Osteocyte (in vitro differentiated cells): ENCODE data around the gene DOCK2. TPM values are rescaled to one million over a fixed set of nuclear protein-coding genes. Genes with fewer than 3 reads are reported as not detected.

ENCODE experiments used
- DNase-seq: peaks from one replicate; pipeline ENCODE4 v3.0.0; 2021; ENCODE audit warnings: mixed read lengths; ENCODE audit not compliant: unreplicated experiment; ENCODE audit errors: extremely low spot score
- H3K27ac Mint-ChIP-seq: one replicate; pipeline ENCODE4 v1.8.0; 2021; ENCODE audit warnings: mild to moderate bottlenecking, mixed read lengths; ENCODE audit not compliant: unreplicated experiment
- H3K27me3 Mint-ChIP-seq: one replicate; pipeline ENCODE4 v1.8.0; 2021; ENCODE audit warnings: mixed read lengths; ENCODE audit not compliant: unreplicated experiment
- H3K36me3 Mint-ChIP-seq: one replicate; pipeline ENCODE4 v1.8.0; 2021; ENCODE audit warnings: mixed read lengths; ENCODE audit not compliant: unreplicated experiment
- H3K4me1 Mint-ChIP-seq: one replicate; pipeline ENCODE4 v1.8.0; 2021; ENCODE audit warnings: mixed read lengths; ENCODE audit not compliant: unreplicated experiment
- H3K4me3 Mint-ChIP-seq: one replicate; pipeline ENCODE4 v1.8.0; 2021; ENCODE audit warnings: mild to moderate bottlenecking, moderate library complexity, mixed read lengths; ENCODE audit not compliant: unreplicated experiment
- H3K9me3 Mint-ChIP-seq: one replicate; pipeline ENCODE4 v1.8.0; 2021; ENCODE audit warnings: mixed read lengths; ENCODE audit not compliant: unreplicated experiment
- CTCF ChIP-seq: fragments of 200-600 bp; sonication (generic); IDR thresholded peaks from 2 replicates; pipeline ENCODE4 v1.5.0; 2021; ENCODE audit warnings: antibody characterized with exemption, mild to moderate bottlenecking, moderate library complexity
- total RNA-seq: library from RNA; stranded (reverse); gene quantifications from 2 replicates; pipeline ENCODE4 v1.2.1, GENCODE V29; 2021

DOCK2 gene
- total RNA-seq, 1 donor from 2014 or later, result 11.6 TPM

DNA sequence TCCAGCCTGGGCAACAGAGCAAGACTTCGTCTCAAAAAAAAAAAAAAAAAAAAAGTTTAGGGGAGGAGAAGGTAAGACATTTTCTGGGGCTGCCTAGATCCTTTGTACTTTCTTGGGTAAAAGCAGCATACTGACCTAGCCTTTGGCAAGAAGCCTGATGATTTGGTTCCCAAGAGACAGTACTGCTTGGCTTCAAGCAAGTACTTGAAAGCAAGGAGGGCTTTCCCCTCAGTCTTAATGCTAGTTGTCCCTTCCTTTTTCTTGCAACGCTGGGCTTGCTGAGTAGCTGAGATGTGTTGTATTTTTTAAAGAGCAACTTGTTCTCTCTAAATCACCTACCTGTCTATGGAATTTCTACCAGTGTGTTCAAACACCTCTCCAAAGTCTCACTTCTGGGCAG lies 267.0 kb downstream of the DOCK2 start:
- Mint-ChIP-seq H3K27ac (no peak overlapping the region), H3K4me1 (peaks cover 13% of the 10 kb centered on the region), H3K9me3 (no peaks in the 10 kb centered on the region), H3K4me3 (no peak overlapping the region), H3K27me3 (no peaks in the 10 kb centered on the region), H3K36me3 (no peaks in the 10 kb centered on the region)
- no peak for TF ChIP-seq CTCF
- no peak for DNase-seq

- H3K27me3 Mint-ChIP-seq, result no peaks in the 10 kb centered on the region
- H3K9me3 Mint-ChIP-seq, result no peaks in the 10 kb centered on the region
- H3K4me1 Mint-ChIP-seq, result peaks cover 13% of the 10 kb centered on the region
- no peak overlapping the region for H3K27ac Mint-ChIP-seq
- no peak for TF ChIP-seq CTCF
- H3K36me3 Mint-ChIP-seq, result no peaks in the 10 kb centered on the region
- no peak for DNase-seq
- no peak overlapping the region for H3K4me3 Mint-ChIP-seq
Observed at GRCh38 chr5:169904508-169904907, 267.4 kb downstream of the DOCK2 start.

GRCh38 chr5:169905017-169905416 lies 267.9 kb downstream of the DOCK2 start:
- no peaks in the 10 kb centered on the region for H3K9me3 Mint-ChIP-seq
- H3K27me3 Mint-ChIP-seq, result no peaks in the 10 kb centered on the region
- DNase-seq, result no peak
- no peak overlapping the region for H3K4me3 Mint-ChIP-seq
- no peak overlapping the region for H3K27ac Mint-ChIP-seq
- peaks cover 13% of the 10 kb centered on the region for H3K4me1 Mint-ChIP-seq
- no peak for TF ChIP-seq CTCF
- no peaks in the 10 kb centered on the region for H3K36me3 Mint-ChIP-seq

DNA sequence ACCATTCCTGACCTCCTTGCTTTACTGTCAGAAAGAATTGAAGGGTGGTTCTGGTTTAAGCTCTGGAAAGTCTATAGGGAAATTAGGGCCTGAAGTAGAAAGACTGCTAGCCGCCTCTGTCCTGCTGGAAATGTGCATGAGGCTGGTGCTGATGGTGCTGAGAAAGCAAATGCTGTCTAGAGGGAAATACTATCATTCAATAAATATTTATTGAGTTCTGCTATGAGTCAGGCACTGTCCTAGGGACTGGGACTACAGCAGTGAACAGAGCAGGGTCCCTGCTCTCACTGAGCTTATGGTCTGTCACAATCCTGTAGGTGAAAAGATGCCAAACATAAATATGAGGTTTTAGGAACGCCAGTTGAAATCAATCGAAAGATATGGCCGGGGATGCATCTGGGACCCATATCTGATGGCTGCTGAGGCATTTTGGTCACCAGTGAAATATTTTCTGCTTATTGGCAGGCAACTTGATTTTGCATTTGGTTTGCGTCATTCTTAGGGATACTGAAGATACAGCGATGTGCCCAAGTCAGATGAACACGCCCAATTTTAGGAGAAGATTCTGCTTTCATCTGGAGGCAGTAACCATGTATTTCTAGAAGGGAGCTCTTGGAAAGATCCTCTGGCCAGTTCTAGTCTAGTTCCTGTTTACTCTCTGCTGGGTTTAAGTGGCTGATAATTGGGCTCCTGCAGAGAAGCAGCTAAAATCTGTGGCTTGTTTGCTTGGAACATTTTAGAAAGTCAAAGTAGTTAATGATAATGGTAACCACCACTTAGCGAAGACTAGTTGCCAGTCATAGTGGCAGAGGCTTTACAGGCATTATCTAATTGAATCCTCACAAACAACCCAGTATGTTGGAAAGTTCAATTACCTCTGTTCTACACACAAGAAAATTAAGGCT lies 269.9 kb downstream of the DOCK2 start:
- DNase-seq, result no peak
- no peaks in the 10 kb centered on the region for H3K27me3 Mint-ChIP-seq
- no peak overlapping the region for H3K4me3 Mint-ChIP-seq
- H3K27ac Mint-ChIP-seq, result no peak overlapping the region
- H3K9me3 Mint-ChIP-seq, result no peaks in the 10 kb centered on the region
- TF ChIP-seq CTCF, result no peak
- no peaks in the 10 kb centered on the region for H3K36me3 Mint-ChIP-seq
- peaks cover 15% of the 10 kb centered on the region for H3K4me1 Mint-ChIP-seq

GRCh38 chr5:169908864-169909263 lies 271.8 kb downstream of the DOCK2 start:
- Mint-ChIP-seq H3K27ac (no peak overlapping the region), H3K27me3 (no peaks in the 10 kb centered on the region), H3K36me3 (no peaks in the 10 kb centered on the region), H3K9me3 (no peaks in the 10 kb centered on the region), H3K4me3 (no peak overlapping the region), H3K4me1 (peaks cover 15% of the 10 kb centered on the region)
- no peak for DNase-seq
- no peak for TF ChIP-seq CTCF
